ENCODE results near the gene SLC9A8.
A peak's percentile ranks its signal among the peaks of the same experiment; 100 is the strongest.

Gene SLC9A8

GRCh38 chr20:49937027-49937929, 124.7 kb downstream of the SLC9A8 start:
- peak; percentile 13 for ATAC-seq
- H3K4me1 Mint-ChIP-seq = peaks cover 61% of the 10 kb centered on the region

GRCh38 chr20:49938173-49939163, 125.8 kb downstream of the SLC9A8 start:
- no peak for ATAC-seq
- no peaks in the 10 kb centered on the region for H3K9me3 Mint-ChIP-seq
- peak overlapping the region; percentile 49 to 96 for H3K27ac Mint-ChIP-seq
- peaks cover 61% of the 10 kb centered on the region for H3K4me1 Mint-ChIP-seq
- no peak for DNase-seq
- no peaks in the 10 kb centered on the region for H3K27me3 Mint-ChIP-seq
- H3K4me3 Mint-ChIP-seq = peak overlapping the region; percentile 67 to 88

More at GRCh38 chr20:49937027-49937929, 124.7 kb downstream of the SLC9A8 start:
- peak overlapping the region; percentile 88 to 97 for H3K4me3 Mint-ChIP-seq
- H3K9me3 Mint-ChIP-seq = no peaks in the 10 kb centered on the region
- H3K27me3 Mint-ChIP-seq = no peaks in the 10 kb centered on the region
- peak overlapping the region; percentile 67 to 97 for H3K27ac Mint-ChIP-seq
- no peak for DNase-seq

- no peaks in the 10 kb centered on the region for H3K9me3 Mint-ChIP-seq
- no peak overlapping the region for H3K4me3 Mint-ChIP-seq
- H3K27ac Mint-ChIP-seq = peak overlapping the region; percentile 22 to 28
- no peak for ATAC-seq
- peaks cover 44% of the 10 kb centered on the region for H3K4me1 Mint-ChIP-seq
- no peak for DNase-seq
- no peaks in the 10 kb centered on the region for H3K27me3 Mint-ChIP-seq
These were observed 128.8 kb downstream of the SLC9A8 start for GRCh38 chr20:49941456-49941855.
